ENCODE data around the gene GPRC5B.

Gene GPRC5B

GRCh38 chr16:19912455-19913339, 28.0 kb upstream of the GPRC5B start:
- H3K9me3 ChIP-seq (ENCODE audit: control insufficient read depth, insufficient read depth, low read length), result no peaks in the 10 kb centered on the region
- no peak for DNase-seq (ENCODE audit: low read depth, low spot score)
- no peak overlapping the region for H3K4me3 ChIP-seq (ENCODE audit: low read length)
- H3K4me1 ChIP-seq (ENCODE audit: control insufficient read depth, insufficient read depth, low read length), result no peaks in the 10 kb centered on the region
- no peak overlapping the region for H3K27ac ChIP-seq (ENCODE audit: low read length)
- no peaks in the 10 kb centered on the region for H3K36me3 ChIP-seq (ENCODE audit: control insufficient read depth, insufficient read depth, low read length)
- H3K27me3 ChIP-seq (ENCODE audit: control insufficient read depth, insufficient read depth, low read length), result no peaks in the 10 kb centered on the region
- WGBS (ENCODE audit: insufficient coverage, insufficient read length), result no CpG with 5 or more reads among the region's 22 CpGs

- no peaks in the 10 kb centered on the region for H3K4me1 ChIP-seq (ENCODE audit: control insufficient read depth, insufficient read depth, low read length)
- H3K36me3 ChIP-seq (ENCODE audit: control insufficient read depth, insufficient read depth, low read length), result no peaks in the 10 kb centered on the region
- H3K27me3 ChIP-seq (ENCODE audit: control insufficient read depth, insufficient read depth, low read length), result no peaks in the 10 kb centered on the region
- no peak overlapping the region for H3K27ac ChIP-seq (ENCODE audit: low read length)
- DNase-seq (ENCODE audit: low read depth, low spot score), result no peak
- no peaks in the 10 kb centered on the region for H3K9me3 ChIP-seq (ENCODE audit: control insufficient read depth, insufficient read depth, low read length)
- no CpG with 5 or more reads among the region's 8 CpGs for WGBS (ENCODE audit: insufficient coverage, insufficient read length)
- no peak overlapping the region for H3K4me3 ChIP-seq (ENCODE audit: low read length)
Measured at GRCh38 chr16:19911747-19912454, 27.3 kb upstream of the GPRC5B start.

- Histone ChIP-seq H3K27me3 (ENCODE audit: control insufficient read depth, insufficient read depth, low read length) (no peaks in the 10 kb centered on the region), H3K4me1 (ENCODE audit: control insufficient read depth, insufficient read depth, low read length) (no peaks in the 10 kb centered on the region), H3K4me3 (ENCODE audit: low read length) (no peak overlapping the region), H3K27ac (ENCODE audit: low read length) (no peak overlapping the region), H3K9me3 (ENCODE audit: control insufficient read depth, insufficient read depth, low read length) (no peaks in the 10 kb centered on the region), H3K36me3 (ENCODE audit: control insufficient read depth, insufficient read depth, low read length) (no peaks in the 10 kb centered on the region)
- no peak for DNase-seq (ENCODE audit: low read depth, low spot score)
- no CpG with 5 or more reads among the region's 2 CpGs for WGBS (ENCODE audit: insufficient coverage, insufficient read length)
Measured at GRCh38 chr16:19911204-19911603, 26.6 kb upstream of the GPRC5B start.

- H3K4me3 ChIP-seq (ENCODE audit: low read length), result no peak overlapping the region
- H3K4me1 ChIP-seq (ENCODE audit: control insufficient read depth, insufficient read depth, low read length), result no peaks in the 10 kb centered on the region
- H3K27me3 ChIP-seq (ENCODE audit: control insufficient read depth, insufficient read depth, low read length), result no peaks in the 10 kb centered on the region
- H3K36me3 ChIP-seq (ENCODE audit: control insufficient read depth, insufficient read depth, low read length), result no peaks in the 10 kb centered on the region
- no peak for DNase-seq (ENCODE audit: low read depth, low spot score)
- no CpG with 5 or more reads among the region's 2 CpGs for WGBS (ENCODE audit: insufficient coverage, insufficient read length)
- H3K27ac ChIP-seq (ENCODE audit: low read length), result no peak overlapping the region
- H3K9me3 ChIP-seq (ENCODE audit: control insufficient read depth, insufficient read depth, low read length), result no peaks in the 10 kb centered on the region
Measured at GRCh38 chr16:19909750-19910322, 25.2 kb upstream of the GPRC5B start.

GRCh38 chr16:19908921-19909320, 24.3 kb upstream of the GPRC5B start:
- no peak for DNase-seq (ENCODE audit: low read depth, low spot score)
- Histone ChIP-seq H3K4me3 (ENCODE audit: low read length) (no peak overlapping the region), H3K4me1 (ENCODE audit: control insufficient read depth, insufficient read depth, low read length) (no peaks in the 10 kb centered on the region), H3K9me3 (ENCODE audit: control insufficient read depth, insufficient read depth, low read length) (no peaks in the 10 kb centered on the region), H3K27me3 (ENCODE audit: control insufficient read depth, insufficient read depth, low read length) (no peaks in the 10 kb centered on the region), H3K27ac (ENCODE audit: low read length) (no peak overlapping the region), H3K36me3 (ENCODE audit: control insufficient read depth, insufficient read depth, low read length) (no peaks in the 10 kb centered on the region)
- WGBS (ENCODE audit: insufficient coverage, insufficient read length), result no CpG with 5 or more reads among the region's 1 CpG

- H3K27ac ChIP-seq (ENCODE audit: low read length), result no peak overlapping the region
- H3K4me1 ChIP-seq (ENCODE audit: control insufficient read depth, insufficient read depth, low read length), result no peaks in the 10 kb centered on the region
- DNase-seq (ENCODE audit: low read depth, low spot score), result peak; percentile 86
- H3K4me3 ChIP-seq (ENCODE audit: low read length), result no peak overlapping the region
- no peaks in the 10 kb centered on the region for H3K27me3 ChIP-seq (ENCODE audit: control insufficient read depth, insufficient read depth, low read length)
- H3K36me3 ChIP-seq (ENCODE audit: control insufficient read depth, insufficient read depth, low read length), result no peaks in the 10 kb centered on the region
- H3K9me3 ChIP-seq (ENCODE audit: control insufficient read depth, insufficient read depth, low read length), result no peaks in the 10 kb centered on the region
- no CpG with 5 or more reads among the region's 24 CpGs for WGBS (ENCODE audit: insufficient coverage, insufficient read length)
Measured at GRCh38 chr16:19907161-19907992, 22.7 kb upstream of the GPRC5B start.

- Histone ChIP-seq H3K4me3 (ENCODE audit: low read length) (no peak overlapping the region), H3K27me3 (ENCODE audit: control insufficient read depth, insufficient read depth, low read length) (no peaks in the 10 kb centered on the region), H3K9me3 (ENCODE audit: control insufficient read depth, insufficient read depth, low read length) (no peaks in the 10 kb centered on the region), H3K36me3 (ENCODE audit: control insufficient read depth, insufficient read depth, low read length) (no peaks in the 10 kb centered on the region), H3K27ac (ENCODE audit: low read length) (no peak overlapping the region), H3K4me1 (ENCODE audit: control insufficient read depth, insufficient read depth, low read length) (0 out of 2 replicates have a peak, but pooled peaks cover 3% of the 10 kb centered on the region)
- no peak for DNase-seq (ENCODE audit: low read depth, low spot score)
- WGBS (ENCODE audit: insufficient coverage, insufficient read length), result no CpG with 5 or more reads among the region's 7 CpGs
Measured at GRCh38 chr16:19901164-19901563, 16.5 kb upstream of the GPRC5B start.

- Histone ChIP-seq H3K4me3 (ENCODE audit: low read length) (no peak overlapping the region), H3K27ac (ENCODE audit: low read length) (no peak overlapping the region), H3K9me3 (ENCODE audit: control insufficient read depth, insufficient read depth, low read length) (no peaks in the 10 kb centered on the region), H3K4me1 (ENCODE audit: control insufficient read depth, insufficient read depth, low read length) (0 out of 2 replicates have a peak, but pooled peaks cover 3% of the 10 kb centered on the region), H3K36me3 (ENCODE audit: control insufficient read depth, insufficient read depth, low read length) (no peaks in the 10 kb centered on the region), H3K27me3 (ENCODE audit: control insufficient read depth, insufficient read depth, low read length) (no peaks in the 10 kb centered on the region)
- WGBS (ENCODE audit: insufficient coverage, insufficient read length), result no CpG with 5 or more reads among the region's 5 CpGs
- no peak for DNase-seq (ENCODE audit: low read depth, low spot score)
Measured at GRCh38 chr16:19899605-19899955, 14.9 kb upstream of the GPRC5B start.

- no peaks in the 10 kb centered on the region for H3K9me3 ChIP-seq (ENCODE audit: control insufficient read depth, insufficient read depth, low read length)
- DNase-seq (ENCODE audit: low read depth, low spot score), result no peak
Measured at GRCh38 chr16:19898924-19899604, 14.4 kb upstream of the GPRC5B start.

More at GRCh38 chr16:19898924-19899604, 14.4 kb upstream of the GPRC5B start:
- no peaks in the 10 kb centered on the region for H3K27me3 ChIP-seq (ENCODE audit: control insufficient read depth, insufficient read depth, low read length)
- H3K4me3 ChIP-seq (ENCODE audit: low read length), result no peak overlapping the region
- H3K27ac ChIP-seq (ENCODE audit: low read length), result no peak overlapping the region
- no peaks in the 10 kb centered on the region for H3K36me3 ChIP-seq (ENCODE audit: control insufficient read depth, insufficient read depth, low read length)
- WGBS (ENCODE audit: insufficient coverage, insufficient read length), result no CpG with 5 or more reads among the region's 13 CpGs
- 0 out of 2 replicates have a peak, but pooled peaks cover 3% of the 10 kb centered on the region for H3K4me1 ChIP-seq (ENCODE audit: control insufficient read depth, insufficient read depth, low read length)
